Glutamatergic neuron (in vitro differentiated cells): Measurements from ENCODE around the gene FGGY. TPM values are rescaled to one million over a fixed set of nuclear protein-coding genes. Genes with fewer than 3 reads are reported as not detected.
"Not testable (repeated sequence)": the region's sequence is repeated elsewhere in the genome, so short reads cannot be mapped to it uniquely, and the experiment has no call there.

Experiments used
- DNase-seq: peaks from one replicate; pipeline ENCODE4 v3.0.0; 2022
- H3K27ac Mint-ChIP-seq: one replicate; pipeline ENCODE4 v1.8.0; 2020; ENCODE audit warnings: mild to moderate bottlenecking, mixed read lengths, inconsistent platforms; ENCODE audit not compliant: unreplicated experiment
- H3K27me3 Mint-ChIP-seq: one replicate; pipeline ENCODE4 v1.8.0; 2020; ENCODE audit warnings: mild to moderate bottlenecking, moderate library complexity, mixed read lengths, inconsistent platforms; ENCODE audit not compliant: unreplicated experiment
- H3K36me3 Mint-ChIP-seq: one replicate; pipeline ENCODE4 v1.8.0; 2020; ENCODE audit warnings: mild to moderate bottlenecking, mixed read lengths, inconsistent platforms; ENCODE audit not compliant: unreplicated experiment
- H3K4me1 Mint-ChIP-seq: one replicate; pipeline ENCODE4 v1.8.0; 2020; ENCODE audit warnings: mild to moderate bottlenecking, low read depth, mixed read lengths, inconsistent platforms; ENCODE audit not compliant: unreplicated experiment
- H3K4me3 Mint-ChIP-seq: one replicate; pipeline ENCODE4 v1.8.0; 2020; ENCODE audit warnings: mild to moderate bottlenecking, mixed read lengths, inconsistent platforms; ENCODE audit not compliant: unreplicated experiment
- H3K9me3 Mint-ChIP-seq: one replicate; pipeline ENCODE4 v1.8.0; 2020; ENCODE audit warnings: mild to moderate bottlenecking, moderate library complexity, mixed read lengths, inconsistent platforms; ENCODE audit not compliant: unreplicated experiment
- long read RNA-seq: library from polyadenylated mRNA; unstranded; transcript quantifications from one replicate; pipeline ENCODE4 v2.0.0, GENCODE V29; 2020; ENCODE audit not compliant: unreplicated experiment
- total RNA-seq: library from RNA; stranded (reverse); fragmentation: NEBNext Ultra II Directional; extraction: Animal tissue kit (Norgen Biotek cat#: 25700); gene quantifications from one replicate; pipeline ENCODE4 v1.2.1, GENCODE V29; 2021; ENCODE audit not compliant: unreplicated experiment
- TF ChIP-seq, protein P1 (sequence below): fragments of 200-600 bp; sonication (generic); IDR thresholded peaks from one replicate; pipeline ENCODE4 v1.5.0; 2021; ENCODE audit not compliant: partially characterized antibody, unreplicated experiment

Gene FGGY, protein sequence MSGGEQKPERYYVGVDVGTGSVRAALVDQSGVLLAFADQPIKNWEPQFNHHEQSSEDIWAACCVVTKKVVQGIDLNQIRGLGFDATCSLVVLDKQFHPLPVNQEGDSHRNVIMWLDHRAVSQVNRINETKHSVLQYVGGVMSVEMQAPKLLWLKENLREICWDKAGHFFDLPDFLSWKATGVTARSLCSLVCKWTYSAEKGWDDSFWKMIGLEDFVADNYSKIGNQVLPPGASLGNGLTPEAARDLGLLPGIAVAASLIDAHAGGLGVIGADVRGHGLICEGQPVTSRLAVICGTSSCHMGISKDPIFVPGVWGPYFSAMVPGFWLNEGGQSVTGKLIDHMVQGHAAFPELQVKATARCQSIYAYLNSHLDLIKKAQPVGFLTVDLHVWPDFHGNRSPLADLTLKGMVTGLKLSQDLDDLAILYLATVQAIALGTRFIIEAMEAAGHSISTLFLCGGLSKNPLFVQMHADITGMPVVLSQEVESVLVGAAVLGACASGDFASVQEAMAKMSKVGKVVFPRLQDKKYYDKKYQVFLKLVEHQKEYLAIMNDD
- total RNA-seq, result 11.6 TPM
- long read RNA-seq, partial matches to known transcripts, result 1 of 14 reads
- long read RNA-seq, other reads (novel, unspliced or antisense), result 12 of 14 reads

DNA sequence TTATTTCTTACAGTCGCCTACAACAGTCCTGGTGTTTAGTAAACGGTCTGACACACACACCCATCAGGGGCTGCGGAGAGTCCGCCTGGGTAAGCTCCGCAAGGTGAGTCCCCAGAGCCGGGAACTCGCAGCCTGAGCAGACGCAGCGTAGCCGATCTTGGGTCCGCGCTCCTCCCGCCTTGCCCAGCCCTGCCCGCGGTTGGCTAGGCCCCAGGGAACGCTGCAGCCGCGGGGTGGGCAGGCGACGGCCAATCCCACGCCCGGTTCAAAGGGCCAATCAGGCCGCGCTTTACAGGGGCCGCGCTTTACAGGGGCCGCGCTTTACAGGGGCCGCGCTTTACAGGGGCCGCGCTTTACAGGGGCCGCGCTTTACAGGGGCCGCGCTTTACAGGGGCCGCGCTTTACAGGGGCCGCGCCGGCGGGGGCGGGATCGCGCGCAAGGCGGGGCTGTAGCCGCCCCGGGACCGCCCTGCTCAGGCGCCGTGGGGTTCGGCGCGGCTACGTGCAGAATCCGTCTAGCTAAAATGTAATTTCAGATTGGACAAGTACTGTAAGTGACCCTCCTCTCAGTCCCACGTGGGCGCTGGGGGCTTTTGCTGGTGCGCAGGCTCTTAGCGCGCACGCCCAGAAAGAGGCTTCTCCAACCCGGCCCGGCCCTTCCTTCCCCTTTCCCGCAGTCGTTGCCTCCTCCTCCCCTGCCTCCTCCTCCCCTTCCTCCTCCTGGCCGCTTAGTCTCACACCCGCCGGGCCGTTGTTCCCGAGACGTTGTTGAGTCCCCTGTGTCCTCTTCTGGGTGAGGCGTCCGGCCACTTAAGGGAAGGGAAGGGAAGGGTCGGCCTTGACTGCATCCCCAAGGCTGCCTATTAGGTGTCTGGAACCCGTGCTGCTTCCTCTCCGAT lies at the start of gene FGGY:
Gene FGGY (plus strand): TSS at position 737 of the 899 bp plus-strand sequence. CDS start 24,456 bp downstream, outside the sequence.
- peaks cover 4% of the 10 kb centered on the region for H3K27me3 Mint-ChIP-seq
- peak within 1 kb of the TSS; percentile 93 for H3K4me3 Mint-ChIP-seq
- peaks cover 3% of the 10 kb centered on the region for H3K9me3 Mint-ChIP-seq
- TF ChIP-seq, protein P1, sequence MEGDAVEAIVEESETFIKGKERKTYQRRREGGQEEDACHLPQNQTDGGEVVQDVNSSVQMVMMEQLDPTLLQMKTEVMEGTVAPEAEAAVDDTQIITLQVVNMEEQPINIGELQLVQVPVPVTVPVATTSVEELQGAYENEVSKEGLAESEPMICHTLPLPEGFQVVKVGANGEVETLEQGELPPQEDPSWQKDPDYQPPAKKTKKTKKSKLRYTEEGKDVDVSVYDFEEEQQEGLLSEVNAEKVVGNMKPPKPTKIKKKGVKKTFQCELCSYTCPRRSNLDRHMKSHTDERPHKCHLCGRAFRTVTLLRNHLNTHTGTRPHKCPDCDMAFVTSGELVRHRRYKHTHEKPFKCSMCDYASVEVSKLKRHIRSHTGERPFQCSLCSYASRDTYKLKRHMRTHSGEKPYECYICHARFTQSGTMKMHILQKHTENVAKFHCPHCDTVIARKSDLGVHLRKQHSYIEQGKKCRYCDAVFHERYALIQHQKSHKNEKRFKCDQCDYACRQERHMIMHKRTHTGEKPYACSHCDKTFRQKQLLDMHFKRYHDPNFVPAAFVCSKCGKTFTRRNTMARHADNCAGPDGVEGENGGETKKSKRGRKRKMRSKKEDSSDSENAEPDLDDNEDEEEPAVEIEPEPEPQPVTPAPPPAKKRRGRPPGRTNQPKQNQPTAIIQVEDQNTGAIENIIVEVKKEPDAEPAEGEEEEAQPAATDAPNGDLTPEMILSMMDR, result no peak
- peaks cover 17% of the 10 kb centered on the region for H3K4me1 Mint-ChIP-seq
- H3K36me3 Mint-ChIP-seq, result peaks cover 4% of the 10 kb centered on the region
- peak within 1 kb of the TSS; percentile 97 for H3K27ac Mint-ChIP-seq
- DNase-seq, result peak; percentile 92

DNA sequence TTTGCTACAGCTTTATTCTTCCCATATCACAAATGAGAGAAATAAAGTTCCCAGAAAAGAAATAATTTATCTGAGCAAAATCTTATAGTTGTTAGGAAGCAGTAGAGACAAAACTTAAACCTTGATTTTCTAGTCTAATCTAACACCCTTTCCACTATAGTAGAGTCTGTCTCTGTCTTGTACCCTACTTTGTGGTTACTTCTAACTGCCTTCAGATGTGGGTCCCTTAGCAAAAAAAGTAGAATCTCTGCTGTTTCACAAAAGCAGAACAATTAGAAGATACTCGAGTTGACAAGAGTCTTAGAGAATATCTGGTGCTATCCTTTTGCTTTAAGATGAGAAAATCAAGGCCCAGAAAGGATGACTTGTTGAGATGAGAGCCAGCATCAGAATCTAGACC lies 48.1 kb upstream of the FGGY start:
- H3K36me3 Mint-ChIP-seq, result peaks cover 13% of the 10 kb centered on the region
- H3K27me3 Mint-ChIP-seq, result peaks cover 4% of the 10 kb centered on the region
- H3K9me3 Mint-ChIP-seq, result peaks cover 3% of the 10 kb centered on the region
- H3K4me1 Mint-ChIP-seq, result no peaks in the 10 kb centered on the region
- DNase-seq, result no peak
- TF ChIP-seq, protein P1, result no peak
- no peak overlapping the region for H3K4me3 Mint-ChIP-seq
- no peak overlapping the region for H3K27ac Mint-ChIP-seq

DNA sequence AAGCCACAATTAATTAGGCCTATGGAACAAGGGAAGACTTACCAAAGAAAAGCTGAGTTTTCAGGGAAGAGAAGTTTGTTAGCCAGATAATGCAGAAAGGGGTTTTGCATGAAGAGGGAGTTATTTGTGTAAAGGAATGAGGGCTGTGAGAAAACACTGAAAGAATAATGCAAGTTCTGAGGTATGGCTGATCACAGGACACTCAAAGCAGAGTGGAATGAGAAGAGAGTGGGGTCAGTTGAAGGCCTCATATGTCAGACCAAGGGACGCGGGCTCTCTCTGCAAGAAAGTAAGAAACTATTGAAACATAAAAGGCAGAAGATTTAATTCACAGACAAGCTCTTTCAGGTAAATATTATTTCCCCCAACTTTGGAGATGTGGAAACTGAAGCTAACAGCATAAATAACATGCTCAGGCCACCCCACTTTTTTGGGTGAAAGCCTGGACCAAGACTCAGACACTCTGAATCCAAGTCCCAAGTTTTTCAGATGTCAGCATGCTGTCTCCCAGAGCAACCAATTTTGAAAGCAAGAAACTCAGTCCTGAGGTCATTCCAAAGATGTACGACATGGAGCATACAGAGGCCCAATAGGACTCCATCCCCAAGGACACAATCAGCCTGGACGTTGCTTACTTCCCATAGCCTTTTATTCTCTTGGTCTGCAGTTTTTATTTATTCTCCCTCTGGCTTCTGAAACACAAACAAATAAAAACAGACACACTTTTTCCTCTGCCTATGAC lies 47.3 kb upstream of the FGGY start:
- Mint-ChIP-seq H3K27me3 (peaks cover 4% of the 10 kb centered on the region), H3K36me3 (peaks cover 13% of the 10 kb centered on the region), H3K9me3 (peaks cover 3% of the 10 kb centered on the region), H3K4me3 (no peak overlapping the region), H3K4me1 (no peaks in the 10 kb centered on the region), H3K27ac (no peak overlapping the region)
- DNase-seq, result no peak
- TF ChIP-seq, protein P1, result no peak

DNA sequence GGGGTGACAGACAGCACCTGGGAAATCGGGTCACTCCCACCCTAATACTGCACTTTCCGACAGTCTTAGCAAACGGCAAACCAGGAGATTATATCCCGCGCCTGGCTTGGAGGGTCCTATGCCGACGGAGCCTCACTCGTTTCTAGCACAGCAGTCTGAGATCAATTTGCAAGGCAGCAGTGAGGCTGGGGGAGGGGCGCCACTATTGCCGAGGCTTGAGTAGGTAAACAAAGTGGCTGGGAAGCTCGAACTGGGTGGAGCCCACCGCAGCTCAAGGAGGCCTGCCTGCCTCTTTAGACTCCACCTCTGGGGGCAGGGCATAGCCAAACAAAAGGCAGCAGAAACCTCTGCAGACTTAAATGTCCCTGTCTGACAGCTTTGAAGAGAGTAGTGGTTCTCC lies 45.8 kb upstream of the FGGY start:
- H3K27me3 Mint-ChIP-seq, DNase-seq, H3K36me3 Mint-ChIP-seq, H3K9me3 Mint-ChIP-seq, H3K27ac Mint-ChIP-seq, H3K4me1 Mint-ChIP-seq, H3K4me3 Mint-ChIP-seq: not testable (repeated sequence)

DNA sequence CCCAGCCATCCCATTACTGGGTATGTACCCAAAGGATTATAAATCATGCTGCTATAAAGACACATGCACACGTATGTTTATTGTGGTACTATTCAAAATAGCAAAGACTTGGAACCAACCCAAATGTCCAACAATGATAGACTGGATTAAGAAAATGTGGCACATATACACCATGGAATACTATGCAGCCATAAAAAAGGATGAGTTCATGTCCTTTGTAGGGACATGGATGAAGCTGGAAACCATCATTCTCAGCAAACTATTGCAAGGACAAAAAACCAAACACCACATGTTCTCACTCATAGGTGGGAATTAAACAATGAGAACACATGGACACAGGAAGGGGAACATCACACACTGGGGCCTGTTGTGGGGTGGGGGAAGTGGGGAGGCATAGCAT lies 40.5 kb upstream of the FGGY start:
- H3K27ac Mint-ChIP-seq, H3K27me3 Mint-ChIP-seq, H3K4me3 Mint-ChIP-seq, H3K9me3 Mint-ChIP-seq, DNase-seq, H3K4me1 Mint-ChIP-seq, H3K36me3 Mint-ChIP-seq: not testable (repeated sequence)
